ENCODE measurements around the gene PMM2.

DNA sequence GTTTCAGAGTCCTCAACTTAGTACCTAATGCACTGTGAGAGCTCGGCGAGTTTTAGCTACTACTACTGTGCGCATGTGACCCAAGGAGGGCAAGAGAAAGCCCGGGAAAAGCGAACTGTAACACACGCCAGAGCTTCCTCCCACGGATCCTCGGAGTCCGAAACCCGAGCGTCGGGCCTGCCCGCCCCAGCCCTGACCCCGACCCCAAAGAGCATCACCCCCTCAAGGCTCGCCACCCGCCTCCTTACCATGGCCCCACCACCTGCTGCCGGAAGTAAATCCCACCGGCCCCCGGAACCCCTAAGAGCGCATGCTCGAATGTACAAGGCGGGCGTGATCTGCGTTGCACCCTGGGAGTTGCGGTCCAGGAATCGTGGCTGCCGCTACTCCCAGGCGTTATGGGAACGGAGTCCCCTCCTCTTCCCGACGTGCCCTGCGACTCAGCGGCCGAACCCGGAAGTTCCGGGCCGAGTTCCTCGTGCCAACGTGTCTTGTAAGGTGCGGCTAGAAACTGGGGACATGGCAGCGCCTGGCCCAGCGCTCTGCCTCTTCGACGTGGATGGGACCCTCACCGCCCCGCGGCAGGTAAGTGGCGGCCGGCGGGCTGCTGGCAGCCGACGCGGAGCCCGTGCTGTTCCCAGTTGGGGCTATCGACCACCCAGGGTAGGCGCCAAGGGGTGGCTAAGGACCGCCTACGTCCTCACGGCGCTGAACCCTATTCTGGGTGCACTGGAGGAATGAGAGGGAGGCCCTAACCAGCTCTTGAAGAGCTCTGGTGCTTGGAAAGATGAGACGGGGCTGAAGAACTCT lies at the start of gene PMM2, which contains the start of gene TMEM186:
- TF ChIP-seq, protein P1, sequence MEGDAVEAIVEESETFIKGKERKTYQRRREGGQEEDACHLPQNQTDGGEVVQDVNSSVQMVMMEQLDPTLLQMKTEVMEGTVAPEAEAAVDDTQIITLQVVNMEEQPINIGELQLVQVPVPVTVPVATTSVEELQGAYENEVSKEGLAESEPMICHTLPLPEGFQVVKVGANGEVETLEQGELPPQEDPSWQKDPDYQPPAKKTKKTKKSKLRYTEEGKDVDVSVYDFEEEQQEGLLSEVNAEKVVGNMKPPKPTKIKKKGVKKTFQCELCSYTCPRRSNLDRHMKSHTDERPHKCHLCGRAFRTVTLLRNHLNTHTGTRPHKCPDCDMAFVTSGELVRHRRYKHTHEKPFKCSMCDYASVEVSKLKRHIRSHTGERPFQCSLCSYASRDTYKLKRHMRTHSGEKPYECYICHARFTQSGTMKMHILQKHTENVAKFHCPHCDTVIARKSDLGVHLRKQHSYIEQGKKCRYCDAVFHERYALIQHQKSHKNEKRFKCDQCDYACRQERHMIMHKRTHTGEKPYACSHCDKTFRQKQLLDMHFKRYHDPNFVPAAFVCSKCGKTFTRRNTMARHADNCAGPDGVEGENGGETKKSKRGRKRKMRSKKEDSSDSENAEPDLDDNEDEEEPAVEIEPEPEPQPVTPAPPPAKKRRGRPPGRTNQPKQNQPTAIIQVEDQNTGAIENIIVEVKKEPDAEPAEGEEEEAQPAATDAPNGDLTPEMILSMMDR (IDR thresholded peaks at IDR 0.05): peak in 1 of 4 experiments; percentile 26
- peak; percentile 37 to 40 for TF ChIP-seq POLR2A (IDR thresholded peaks at IDR 0.05)
- peak; percentile 90 for TF ChIP-seq POLR2AphosphoS5 (IDR thresholded peaks at IDR 0.05)
- TF ChIP-seq EP300 (IDR thresholded peaks at IDR 0.05): no peak

All from gastroesophageal sphincter (tissue), 3 donors.